Left renal pelvis (tissue), 4 donors: ENCODE data around the gene SRCAP. TPM values are rescaled to one million over a fixed set of nuclear protein-coding genes. Genes with fewer than 3 reads are reported as not detected.
A peak's percentile ranks its signal among the peaks of the same experiment; 100 is the strongest.

Source experiments
- DNase-seq, 4 donors: peaks; one replicate each; pipeline ENCODE4 v3.0.0-alpha.2; 2013; ENCODE audit warnings: low read depth in 4 of 4, low spot score in 3 of 4
- polyA plus RNA-seq, 4 donors: library from polyadenylated mRNA; unstranded; fragments of 120-200 nt; gene quantifications; one replicate each; pipeline ENCODE4 v1.2.1, GENCODE V29; 2013; ENCODE audit not compliant: insufficient read length in 4 of 4

SRCAP gene
- polyA plus RNA-seq, 4 donors = 27.7 to 44.9 (median 33.2) TPM

DNA sequence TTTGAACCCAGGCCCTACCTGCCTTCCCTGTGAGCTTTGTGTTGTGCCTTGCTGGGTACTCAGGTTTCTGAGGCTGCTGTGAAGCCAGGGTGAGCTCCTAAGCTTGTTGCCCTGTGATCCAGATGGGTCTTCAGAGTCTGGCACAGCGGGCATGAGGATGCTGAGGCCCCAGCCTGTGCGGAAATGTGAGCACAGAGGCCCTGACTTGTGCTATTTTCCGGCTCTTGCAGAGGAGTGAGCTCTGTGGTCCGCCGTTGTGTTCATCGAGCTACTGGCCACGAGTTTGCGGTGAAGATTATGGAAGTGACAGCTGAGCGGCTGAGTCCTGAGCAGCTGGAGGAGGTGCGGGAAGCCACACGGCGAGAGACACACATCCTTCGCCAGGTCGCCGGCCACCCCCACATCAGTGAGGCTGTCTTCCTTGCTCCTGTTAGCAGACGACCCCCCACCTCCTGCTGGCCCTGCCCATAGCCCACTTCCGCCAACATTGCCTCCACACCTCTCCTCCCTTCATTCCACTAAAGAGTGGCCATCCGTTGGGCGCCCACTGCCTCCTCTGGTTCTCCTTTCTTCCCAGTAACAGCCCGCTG lies 52.0 kb downstream of the SRCAP start:
- no peak for DNase-seq

DNA sequence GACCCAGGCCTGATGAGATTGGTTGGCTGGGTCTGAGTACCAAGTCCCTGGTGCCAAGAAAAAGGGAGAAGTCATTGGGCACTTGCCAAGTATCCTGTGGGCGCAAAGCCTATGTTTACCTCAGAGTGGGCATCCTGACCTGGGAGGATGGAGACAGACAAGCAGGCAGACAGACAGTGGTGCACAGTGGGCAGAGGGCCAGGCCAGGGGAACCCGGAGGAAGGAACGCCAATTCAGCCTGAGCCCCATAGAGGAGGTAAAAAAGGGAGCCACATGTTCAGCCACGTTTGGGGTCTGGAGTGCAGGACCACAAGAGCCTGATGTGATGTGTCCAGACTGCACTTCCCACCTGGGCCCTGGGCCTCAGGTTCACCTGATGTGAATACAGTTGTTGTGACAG lies 54.6 kb downstream of the SRCAP start:
- no peak for DNase-seq

DNA sequence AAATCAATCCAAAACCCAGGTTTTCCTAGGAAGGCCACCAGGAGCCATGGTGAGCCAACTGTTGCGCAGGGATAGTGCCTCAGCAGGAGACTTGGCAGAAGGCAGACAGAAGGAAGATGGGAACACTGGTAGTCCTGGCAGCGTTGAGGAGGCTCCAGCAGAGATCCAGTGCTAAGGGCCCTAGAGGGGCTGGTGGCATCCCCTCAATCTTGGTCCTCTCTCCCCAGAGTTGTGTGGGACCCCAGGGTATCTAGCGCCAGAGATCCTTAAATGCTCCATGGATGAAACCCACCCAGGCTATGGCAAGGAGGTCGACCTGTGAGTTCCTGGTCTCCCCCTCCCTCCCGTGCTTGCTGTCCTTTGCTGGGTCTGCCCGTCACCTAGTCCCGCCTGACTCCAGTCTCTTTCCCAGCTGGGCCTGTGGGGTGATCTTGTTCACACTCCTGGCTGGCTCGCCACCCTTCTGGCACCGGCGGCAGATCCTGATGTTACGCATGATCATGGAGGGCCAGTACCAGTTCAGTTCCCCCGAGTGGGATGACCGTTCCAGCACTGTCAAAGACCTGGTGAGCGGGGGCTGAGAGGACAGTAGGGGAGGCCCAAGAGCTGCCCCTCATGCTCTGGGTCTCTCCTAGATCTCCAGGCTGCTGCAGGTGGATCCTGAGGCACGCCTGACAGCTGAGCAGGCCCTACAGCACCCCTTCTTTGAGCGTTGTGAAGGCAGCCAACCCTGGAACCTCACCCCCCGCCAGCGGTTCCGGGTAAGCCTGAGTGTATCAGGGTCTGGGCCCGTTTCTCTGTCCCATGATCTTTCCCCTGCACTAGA lies 57.2 kb downstream of the SRCAP start:
- DNase-seq = no peak

DNA sequence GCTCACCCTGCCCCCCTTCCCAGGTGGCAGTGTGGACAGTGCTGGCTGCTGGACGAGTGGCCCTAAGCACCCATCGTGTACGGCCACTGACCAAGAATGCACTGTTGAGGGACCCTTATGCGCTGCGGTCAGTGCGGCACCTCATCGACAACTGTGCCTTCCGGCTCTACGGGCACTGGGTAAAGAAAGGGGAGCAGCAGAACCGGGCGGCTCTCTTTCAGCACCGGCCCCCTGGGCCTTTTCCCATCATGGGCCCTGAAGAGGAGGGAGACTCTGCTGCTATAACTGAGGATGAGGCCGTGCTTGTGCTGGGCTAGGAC lies 57.8 kb downstream of the SRCAP start:
- DNase-seq = no peak

DNA sequence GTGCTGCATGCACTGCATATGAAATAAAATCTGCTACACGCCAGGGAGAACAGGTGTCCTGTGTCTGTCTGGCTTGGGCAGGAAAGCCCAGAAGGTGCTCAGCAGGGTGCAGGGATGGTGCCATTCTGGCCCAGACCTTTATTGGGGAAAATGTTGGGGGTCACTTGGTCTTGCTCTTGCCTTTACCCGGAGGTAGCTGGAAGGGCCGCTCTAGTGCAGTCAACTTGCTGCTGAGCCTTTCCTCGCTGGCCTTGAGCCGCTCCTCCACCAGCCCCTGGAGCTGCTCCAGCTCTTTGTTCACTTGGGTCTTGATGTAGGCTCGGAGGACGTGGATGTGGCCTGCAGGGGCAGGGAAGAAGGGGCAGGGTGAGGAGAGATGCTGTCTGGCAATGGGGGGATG lies 58.3 kb downstream of the SRCAP start:
- no peak for DNase-seq

DNA sequence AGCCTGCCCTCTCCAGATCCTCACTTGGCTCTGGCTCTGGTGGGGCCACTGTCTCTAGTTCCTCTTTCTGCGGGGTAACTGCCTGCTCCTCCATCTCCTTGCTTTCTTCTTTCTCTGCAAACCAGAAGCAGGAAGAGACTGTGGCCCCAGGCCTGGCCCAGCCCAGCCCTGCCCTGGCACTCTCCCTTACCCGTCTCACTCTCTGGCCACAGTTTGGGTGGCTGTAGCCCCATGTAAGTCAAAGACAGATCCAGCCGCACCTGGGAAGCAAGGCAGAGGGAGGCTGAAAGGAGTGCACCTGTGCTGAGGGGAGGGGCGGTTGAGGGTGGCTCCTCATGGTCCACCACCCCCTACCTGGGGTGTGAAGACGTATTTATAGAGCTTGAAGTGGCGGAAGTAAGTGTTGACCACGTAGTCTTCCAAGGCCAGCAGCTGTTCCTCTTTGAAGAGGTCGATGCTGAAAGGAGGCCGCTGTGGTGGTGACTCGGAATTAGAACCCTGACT lies 60.1 kb downstream of the SRCAP start:
- DNase-seq = no peak

DNA sequence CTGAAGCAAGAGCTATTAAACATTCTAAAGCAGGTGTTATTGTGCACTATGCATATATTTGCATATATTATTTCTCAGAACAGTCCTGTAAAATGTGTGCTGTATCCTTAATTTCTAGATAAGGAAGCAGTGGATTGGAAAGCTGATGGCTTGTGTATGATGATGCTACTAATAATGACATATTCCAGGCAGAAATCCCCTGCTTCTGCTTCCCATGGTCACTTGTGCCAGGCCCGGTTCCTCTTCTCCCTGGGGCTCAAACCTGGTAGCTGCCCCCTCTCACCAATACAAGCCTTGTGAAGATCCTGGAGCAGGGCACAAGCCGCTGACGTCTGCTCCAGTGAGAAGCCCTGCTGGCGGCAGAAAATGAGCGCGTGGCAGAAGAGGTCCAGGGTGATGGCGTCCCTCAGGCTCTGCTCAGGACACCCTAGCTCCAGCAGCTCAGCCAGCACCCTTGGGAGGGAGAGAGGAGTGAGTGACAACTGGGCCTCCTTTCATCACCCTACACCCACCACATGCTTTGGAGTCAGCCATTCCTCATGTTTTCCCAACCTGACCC lies 61.1 kb downstream of the SRCAP start:
- no peak for DNase-seq

DNA sequence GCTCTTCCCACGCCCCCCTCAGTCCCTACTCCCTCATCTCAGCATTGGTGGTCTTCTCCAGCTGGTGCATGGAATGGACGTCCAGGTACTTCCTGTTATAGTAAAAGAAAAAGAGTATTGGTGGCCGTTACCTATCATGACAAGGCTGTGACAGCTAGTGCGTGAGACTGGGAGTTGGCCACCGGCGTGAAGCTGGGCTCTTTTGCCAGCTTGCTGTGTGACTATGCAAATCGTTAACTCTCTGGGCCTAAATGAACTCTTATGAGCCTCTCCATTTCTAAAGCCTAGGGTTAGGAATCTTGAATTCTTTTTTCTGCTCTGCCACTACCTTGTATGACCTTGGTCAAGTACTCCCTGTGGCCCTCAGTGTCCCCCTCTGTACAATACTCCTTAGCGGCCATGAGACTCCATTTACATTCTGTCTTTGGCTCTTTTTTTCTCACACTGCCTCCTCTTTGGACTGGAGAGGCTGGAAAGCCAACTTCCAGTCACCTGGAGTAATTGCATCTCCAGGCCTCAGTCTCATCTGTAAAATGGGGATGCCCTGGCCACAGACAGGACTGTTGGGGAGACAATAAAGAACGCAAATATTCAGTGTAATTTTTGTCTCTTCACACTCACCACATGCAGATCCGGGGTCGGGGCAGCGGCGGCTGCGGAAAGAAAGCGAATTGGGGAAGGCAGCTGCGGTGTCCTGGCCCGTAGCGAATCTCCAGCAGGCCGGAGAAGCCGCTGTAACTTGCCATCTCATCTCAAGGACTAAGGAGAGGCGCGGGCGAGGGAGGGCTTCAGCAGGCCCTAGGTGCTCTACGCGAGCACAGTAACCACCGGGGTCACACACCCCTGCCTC lies 61.8 kb downstream of the SRCAP start:
- DNase-seq = no peak

DNA sequence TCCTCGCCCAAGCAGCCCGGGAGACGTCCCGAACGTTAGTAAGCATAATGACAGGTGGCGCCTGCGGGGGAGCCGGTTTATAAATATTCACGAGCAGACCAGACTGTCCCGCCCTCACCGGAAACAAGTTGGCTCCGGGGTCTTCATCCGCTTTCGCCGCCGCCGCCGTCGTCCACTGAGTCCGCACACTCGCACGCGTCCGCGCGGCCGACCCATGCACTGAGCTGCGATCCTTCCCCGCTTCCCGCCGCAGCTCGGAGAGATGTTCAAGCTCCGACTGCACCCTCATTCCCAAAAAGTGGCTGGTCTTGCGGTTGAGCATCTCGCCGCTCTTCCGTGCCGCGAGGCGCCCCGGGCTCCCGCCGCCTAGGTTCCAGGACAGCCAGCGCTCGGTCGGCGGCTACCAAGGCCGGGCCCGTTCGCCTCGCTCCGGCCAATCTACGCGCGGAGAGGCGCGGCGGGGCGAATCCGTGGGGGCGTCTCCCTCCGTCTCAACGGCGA lies 62.5 kb downstream of the SRCAP start:
- DNase-seq = peak in 1 of 4 donors; percentile 29

DNA sequence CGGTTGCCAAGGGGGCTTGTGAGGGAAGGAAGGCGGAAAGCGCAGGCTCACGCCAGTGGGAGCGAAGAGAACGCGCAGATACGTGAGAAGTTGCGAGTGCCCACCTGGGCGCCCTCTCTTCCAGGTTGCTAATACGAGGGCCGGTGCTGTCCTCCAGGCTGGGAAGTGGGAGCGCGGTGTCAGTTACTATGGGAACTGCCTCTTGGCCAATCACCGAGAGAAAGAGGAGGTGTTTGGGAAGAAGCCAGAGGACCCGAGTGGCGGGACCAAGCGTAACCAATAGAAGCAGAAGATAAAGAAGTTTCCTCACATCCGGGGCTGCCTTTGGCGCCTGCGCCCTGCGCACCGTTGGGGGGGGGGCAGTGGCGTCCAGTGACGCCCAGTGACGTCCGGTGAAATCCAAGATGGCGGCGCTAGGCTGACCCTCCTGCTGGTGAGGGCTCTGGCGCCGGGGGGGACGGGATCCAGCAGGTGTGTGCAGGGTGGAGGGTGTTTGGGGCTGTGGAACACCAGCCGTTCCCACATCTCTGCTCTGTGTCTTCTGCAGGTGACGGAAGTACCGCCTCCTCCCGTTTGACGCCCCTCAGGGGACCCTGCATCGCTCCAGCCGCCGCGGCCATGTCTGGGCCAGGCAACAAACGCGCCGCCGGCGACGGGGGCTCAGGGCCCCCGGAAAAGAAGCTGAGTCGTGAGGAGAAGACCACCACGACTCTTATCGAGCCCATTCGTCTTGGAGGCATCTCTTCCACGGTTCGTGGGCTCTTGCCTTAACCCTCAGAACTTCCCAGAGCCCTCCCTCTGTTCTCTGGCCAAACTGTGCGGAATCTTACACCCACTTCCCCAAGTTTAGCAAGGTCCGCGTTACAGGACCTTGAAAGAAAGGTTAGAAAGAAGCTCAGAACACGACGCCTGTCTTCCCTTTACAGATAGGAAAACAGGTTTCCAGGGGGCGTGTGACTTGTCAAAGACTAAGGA lies 63.2 kb downstream of the SRCAP start, which contains the start of the genes CFAP119 and RNF40:
Gene CFAP119 (minus strand): TSS at position 135 of the 975 bp plus-strand sequence. CDS start 314 bp downstream, outside the sequence.
Gene RNF40 (plus strand): TSS at position 395 of the 975 bp plus-strand sequence. CDS start 224 bp downstream, at position 619.
- peak; percentile 95 to 98 (median 96) for DNase-seq

DNA sequence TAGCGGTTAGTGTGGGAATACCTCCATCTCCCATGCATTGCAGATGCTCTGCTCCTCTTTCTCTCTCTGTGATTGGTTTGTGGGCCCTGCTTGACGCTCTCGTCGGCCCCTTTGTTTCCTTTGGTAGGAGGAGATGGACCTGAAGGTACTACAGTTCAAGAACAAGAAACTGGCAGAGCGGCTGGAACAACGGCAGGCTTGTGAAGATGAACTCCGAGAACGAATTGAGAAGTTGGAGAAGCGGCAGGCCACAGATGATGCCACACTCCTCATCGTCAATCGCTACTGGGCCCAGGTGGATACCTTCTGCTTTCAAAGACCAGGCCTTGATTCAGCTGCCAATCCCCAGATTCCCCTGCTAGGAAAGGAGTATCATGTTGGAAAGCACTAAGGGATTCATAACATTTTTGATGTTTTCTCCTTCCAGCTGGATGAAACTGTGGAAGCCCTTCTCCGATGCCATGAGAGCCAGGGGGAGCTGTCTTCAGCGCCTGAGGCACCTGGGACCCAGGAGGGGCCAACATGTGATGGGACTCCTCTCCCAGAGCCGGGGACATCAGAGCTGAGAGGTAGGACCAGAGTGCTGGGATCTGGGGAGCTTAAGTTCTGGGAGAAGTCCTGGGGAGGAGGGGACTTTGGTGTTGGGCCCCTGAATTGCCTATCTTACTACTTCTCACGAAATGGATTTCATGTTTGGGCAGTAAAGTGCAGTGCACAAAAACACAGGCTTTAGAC lies 64.2 kb downstream of the SRCAP start:
- DNase-seq = no peak

DNA sequence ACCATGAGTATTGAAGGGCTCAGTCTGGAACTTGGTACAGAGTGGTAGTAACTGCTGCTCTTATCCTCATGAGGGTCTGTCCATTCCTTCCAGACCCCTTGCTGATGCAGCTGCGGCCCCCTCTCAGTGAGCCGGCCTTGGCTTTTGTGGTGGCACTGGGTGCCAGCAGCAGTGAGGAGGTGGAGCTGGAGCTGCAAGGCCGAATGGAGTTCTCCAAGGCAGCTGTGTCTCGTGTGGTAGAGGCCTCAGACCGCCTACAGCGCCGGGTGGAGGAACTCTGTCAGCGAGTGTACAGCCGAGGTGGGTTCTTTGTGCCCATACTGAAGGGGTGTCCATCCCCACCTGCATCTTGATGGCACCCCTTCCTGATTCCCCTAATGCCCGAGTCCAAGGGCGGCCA lies 65.1 kb downstream of the SRCAP start:
- no peak for DNase-seq

DNA sequence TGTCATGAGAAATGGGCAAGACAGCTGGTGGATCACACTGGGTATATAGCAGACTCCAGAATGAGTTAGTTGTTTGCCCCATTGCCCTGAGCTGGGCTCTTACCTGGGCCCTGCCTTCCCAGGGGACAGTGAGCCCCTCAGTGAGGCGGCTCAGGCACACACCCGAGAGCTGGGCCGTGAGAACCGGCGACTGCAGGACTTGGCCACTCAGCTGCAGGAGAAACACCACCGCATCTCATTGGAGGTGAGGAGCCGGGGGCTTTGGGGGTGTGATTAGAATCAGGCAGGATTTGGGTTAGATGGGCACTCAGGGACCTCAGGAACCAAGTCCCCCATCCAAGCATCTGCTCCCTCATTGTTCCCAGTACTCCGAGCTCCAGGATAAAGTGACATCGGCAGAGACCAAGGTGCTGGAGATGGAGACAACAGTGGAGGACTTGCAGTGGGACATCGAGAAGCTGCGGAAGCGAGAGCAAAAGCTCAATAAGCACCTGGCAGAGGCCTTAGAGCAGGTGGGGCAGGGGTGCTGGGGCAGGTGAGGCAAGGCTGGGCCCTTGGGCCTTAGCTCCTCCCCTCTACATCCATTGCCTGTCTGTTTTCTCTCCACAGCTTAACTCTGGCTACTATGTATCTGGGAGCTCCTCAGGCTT lies 66.0 kb downstream of the SRCAP start:
- DNase-seq = no peak

DNA sequence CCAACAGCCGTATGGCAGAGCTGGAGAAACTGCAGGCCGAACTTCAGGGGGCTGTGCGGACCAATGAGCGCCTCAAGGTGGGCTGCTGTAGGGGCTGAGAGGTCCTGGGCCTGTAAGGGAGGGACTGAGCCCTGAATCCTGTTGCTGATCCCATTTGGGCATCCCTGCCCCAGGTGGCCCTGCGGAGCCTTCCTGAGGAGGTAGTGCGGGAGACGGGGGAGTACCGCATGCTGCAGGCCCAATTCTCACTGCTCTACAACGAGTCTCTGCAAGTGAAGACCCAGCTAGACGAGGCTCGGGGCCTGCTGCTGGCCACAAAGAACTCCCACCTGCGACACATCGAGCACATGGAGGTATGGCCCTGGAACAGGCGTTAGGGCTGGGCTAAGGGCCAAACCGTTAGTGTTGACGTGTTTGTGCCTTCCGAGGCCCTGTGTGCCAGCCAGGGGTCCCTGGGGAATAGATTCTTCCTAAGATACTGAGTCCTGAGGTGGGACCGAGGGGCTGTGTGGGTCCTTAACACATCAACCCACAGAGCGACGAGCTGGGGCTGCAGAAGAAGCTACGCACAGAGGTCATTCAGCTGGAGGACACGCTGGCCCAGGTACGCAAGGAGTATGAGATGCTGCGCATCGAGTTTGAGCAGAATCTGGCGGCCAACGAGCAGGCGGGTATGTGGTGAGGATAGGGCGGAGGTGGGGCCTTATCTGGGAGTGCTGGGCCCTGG lies 67.4 kb downstream of the SRCAP start:
- DNase-seq = no peak

DNA sequence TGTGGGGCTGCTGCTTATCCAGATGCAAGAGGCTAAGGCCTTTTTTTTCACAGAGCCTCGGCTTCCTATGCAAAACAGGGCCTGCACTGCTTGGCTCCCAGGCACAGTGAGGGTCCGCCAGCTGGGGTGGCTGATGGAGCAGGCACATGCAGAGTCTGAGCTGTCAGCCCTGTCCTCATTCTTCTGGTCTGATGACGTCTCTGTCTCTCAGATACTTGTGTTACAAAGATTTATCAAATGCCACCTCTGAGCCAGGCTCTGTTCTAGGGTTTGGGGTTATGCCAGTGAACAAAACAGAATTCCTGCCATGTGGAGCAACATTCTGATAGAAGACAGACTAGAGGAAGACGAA lies 67.9 kb downstream of the SRCAP start:
- no peak for DNase-seq

DNA sequence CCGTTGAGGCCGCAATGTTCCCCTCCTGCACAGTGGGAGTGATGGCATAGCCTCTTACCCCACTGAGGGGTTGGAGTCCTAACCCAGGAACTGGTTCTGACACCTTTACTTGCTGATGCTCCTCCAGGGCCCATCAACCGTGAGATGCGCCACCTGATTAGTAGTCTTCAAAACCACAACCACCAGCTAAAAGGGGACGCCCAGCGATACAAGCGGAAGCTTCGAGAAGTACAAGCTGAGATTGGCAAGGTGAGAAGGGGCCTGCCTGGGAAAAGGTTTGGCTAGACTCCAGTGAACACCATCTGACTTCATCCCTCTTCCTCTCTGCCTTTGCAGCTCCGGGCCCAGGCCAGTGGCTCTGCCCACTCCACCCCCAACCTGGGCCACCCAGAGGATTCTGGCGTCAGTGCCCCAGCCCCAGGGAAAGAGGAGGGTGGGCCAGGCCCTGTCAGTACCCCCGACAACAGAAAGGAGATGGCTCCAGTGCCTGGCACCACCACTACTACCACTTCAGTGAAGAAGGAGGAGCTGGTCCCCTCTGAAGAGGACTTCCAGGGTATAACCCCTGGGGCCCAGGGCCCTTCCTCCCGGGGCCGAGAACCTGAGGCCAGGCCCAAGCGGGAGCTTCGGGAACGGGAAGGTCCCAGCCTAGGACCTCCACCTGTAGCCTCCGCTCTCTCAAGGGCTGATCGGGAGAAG lies 68.9 kb downstream of the SRCAP start:
- no peak for DNase-seq

DNA sequence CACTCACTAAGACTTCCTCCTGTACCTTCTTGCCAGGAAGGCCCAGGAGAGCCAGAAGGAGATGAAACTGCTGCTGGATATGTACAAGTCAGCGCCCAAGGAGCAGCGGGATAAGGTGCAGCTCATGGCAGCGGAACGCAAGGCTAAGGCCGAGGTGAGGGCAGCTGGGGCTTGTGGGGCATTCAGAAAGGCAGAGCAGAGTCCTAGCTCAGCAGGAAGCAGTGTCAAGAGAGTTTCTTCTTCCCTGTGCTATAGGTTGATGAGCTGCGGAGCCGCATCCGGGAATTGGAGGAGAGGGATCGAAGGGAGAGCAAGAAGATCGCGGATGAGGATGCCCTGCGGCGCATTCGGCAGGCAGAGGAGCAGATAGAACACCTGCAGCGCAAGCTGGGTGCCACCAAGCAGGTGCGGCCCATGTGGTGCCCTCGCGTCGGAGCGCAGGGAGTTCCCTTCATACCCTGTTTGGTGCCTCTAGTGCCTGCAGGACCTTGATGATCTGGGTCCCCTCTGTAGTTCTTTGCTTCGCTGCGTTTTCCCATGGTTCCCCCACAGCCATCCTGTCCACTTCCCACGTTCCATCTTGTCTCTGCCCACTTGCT lies 69.7 kb downstream of the SRCAP start:
- DNase-seq = no peak
